NCI-H1092 (cell line): Measurements from ENCODE around the gene FARSA.
"Not testable (repeated sequence)": the region's sequence is repeated elsewhere in the genome, so short reads cannot be mapped to it uniquely, and the experiment has no call there.

ENCODE experiments used
- DNase-seq: peaks from one replicate; lab custom pipeline; 2025; lab: John Stamatoyannopoulos, UW

FARSA gene

DNA sequence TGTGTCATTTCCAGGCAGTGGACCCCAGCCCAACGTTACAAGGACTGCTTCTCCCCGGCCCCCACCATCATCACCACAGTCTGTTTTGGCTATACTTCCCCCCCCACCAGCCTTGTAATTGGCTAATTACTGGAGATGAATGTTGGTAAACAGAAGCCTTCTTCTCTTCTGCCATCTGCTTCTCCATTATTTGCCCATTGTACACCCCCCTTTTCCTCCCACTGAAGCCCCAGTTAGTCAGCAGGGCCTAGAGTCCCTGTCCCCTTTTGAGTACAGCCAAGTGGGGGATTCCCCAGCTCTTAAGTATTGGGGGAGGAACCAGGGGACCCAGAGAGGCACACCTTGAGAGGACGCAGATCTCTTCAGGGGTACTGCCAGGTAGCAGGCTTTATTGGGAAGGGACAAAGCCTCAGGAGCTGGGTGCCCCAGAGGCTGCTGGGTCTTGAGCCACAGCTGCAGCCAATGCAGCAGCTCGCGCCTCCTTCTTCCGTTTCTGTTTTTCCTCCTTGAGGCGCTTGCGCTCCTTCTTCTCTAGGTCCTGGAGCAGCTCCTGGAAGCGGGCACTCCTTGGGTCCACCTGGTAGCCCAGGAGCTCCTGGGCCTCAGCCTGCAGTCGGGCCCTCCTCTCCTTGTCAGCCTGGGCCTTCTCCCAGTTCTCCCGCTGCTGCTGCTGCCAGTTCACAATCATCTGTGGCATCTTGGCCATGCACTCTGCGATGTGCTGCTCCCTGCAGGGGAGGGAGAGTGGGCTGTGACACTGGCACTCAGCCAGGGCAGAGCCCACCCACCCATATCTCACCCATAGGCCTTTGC lies 20.5 kb upstream of the FARSA start:
- DNase-seq = no peak

DNA sequence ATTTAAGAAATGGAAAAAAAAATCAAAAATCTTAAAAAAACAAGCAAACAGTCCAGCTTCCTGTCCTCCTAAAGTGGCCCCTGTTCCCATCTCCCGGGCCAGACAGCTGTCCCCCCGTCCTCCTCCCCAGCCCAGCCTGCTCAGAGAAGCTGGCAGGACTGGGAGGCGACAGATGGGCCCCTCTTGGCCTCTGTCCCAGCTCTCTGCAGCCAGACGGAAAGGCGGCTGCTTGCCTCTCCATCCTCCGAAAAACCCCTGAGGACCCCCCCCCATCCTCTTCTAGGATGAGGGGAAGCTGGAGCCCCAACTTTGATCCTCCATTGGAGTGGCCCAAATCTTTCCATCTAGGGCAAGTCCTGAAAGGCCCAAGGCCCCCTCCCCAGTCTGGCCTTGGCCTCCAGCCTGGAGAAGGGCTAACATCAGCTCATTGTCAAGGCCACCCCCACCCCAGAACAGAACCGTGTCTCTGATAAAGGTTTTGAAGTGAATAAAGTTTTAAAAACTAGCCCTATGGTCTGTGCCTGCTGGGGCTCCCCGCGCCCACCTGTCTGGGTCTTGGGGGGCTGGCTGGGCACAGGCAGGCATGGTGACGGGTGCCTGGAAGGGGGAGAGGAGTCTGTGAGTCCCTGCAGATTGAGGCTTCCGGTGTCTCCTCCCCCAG lies 19.8 kb upstream of the FARSA start:
- DNase-seq = peak; percentile 74

DNA sequence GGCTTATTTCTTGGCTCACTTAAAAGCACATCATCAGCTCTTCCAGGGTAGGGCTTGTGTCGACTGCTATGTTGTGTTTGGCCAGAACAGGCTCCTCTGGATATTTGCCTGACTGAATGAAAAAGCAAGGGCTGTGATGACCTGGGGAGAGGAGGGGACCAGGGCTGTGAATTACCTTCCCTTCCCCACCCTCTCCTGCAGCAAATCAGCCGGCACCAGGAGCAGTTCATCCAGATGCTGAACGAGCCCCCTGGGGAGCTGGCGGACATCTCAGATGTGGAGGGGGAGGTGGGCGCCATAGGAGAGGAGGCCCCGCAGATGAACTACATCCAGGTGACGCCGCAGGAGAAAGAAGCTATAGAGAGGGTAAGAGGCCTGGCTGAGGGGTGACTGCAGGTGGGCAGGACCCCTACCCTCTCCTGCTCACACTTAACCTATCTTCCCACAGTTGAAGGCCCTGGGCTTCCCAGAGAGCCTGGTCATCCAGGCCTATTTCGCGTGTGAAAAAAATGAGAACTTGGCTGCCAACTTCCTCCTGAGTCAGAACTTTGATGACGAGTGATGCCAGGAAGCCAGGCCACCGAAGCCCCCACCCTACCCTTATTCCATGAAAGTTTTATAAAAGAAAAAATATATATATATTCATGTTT lies 19.1 kb upstream of the FARSA start:
- DNase-seq = peak; percentile 41

DNA sequence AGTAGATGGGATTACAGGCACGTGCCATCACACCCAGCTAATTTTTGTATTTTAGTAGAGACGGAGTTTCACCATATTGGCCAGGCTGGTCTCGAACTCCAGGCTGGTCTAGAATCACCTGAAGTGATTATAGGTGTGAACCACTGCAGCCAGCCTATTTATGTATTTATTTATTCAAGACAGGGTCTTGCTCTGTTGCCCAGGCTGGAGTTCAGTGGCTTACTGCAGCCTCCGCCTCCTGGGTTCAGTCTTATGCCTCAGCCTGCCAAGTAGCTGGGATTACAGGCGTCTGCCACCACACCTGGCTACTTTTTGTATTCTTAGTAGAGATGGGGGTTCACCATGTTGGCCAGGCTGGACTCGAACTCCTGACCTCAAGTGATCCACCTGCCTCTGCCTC lies 18.5 kb upstream of the FARSA start:
- DNase-seq = not testable (repeated sequence)

DNA sequence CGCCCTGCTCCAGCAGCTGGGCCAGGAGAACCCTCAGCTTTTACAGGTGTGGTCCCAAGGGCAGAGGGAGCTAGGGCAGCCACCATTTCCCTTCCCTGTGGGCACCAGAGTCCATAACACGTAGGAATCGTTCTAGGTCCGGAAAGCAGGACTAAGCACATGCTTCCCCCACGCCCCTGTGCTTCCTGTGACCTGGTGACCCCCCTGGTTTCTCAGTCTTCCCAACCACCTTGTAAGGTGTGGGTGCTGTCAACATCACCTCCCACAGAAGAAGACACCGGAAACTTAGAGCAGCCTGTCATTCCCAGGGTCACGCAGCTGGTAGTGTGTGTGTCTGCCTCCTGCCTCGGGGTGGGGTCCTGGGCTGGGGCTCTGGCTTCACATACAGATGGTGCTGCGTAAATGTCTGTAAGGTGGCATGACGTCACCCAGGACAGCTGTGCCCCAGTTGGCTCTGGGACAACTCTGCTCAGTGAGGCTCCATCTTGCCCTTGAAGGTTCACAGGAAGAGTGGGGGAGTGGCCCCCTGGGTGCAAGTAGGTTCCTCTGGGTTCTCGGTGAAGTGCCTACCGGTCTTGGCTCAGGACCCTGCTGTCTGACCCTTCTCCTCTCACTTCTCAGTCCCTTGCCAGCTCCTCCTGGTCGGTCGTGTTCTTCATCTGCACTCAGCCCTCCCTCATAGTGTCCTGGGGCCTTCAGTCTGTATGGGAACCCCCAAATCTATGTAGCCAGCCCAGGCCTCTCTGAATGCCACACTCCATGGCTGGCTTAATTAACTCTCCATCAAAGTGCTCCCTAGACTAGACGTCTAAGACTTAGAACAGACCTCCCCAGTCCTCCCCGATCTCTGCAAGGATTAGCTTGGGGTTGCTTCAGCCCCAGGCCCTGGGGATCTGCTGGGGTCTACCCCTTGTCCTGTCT lies 16.1 kb upstream of the FARSA start:
- DNase-seq = no peak

DNA sequence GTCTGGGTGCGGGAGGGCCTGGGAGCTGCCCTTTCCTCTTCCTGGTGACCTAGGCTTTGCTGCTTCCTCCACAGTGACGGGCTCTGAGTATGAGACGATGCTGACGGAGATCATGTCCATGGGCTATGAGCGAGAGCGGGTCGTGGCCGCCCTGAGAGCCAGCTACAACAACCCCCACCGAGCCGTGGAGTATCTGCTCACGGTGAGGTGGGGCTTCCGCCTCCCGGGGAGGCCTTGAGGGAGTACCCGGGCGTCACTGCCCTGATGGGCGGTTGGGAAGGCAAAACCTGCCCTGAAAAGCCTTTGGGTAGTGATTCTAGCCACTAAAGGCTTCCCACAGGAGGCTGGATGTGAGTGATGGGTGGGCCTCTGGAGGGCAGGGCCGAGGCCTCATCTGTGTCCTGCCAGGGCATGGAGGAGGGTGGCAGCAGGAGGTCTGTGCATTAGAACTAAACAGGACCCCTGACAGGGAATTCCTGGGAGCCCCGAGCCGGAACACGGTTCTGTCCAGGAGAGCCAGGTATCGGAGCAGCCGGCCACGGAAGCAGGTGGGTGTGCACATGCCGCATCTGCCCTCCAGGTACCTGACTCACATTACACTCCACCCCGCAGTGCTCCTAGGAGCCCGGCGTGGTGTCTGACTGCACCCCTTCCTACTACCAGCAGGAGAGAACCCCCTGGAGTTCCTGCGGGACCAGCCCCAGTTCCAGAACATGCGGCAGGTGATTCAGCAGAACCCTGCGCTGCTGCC lies 15.3 kb upstream of the FARSA start:
- DNase-seq = no peak

DNA sequence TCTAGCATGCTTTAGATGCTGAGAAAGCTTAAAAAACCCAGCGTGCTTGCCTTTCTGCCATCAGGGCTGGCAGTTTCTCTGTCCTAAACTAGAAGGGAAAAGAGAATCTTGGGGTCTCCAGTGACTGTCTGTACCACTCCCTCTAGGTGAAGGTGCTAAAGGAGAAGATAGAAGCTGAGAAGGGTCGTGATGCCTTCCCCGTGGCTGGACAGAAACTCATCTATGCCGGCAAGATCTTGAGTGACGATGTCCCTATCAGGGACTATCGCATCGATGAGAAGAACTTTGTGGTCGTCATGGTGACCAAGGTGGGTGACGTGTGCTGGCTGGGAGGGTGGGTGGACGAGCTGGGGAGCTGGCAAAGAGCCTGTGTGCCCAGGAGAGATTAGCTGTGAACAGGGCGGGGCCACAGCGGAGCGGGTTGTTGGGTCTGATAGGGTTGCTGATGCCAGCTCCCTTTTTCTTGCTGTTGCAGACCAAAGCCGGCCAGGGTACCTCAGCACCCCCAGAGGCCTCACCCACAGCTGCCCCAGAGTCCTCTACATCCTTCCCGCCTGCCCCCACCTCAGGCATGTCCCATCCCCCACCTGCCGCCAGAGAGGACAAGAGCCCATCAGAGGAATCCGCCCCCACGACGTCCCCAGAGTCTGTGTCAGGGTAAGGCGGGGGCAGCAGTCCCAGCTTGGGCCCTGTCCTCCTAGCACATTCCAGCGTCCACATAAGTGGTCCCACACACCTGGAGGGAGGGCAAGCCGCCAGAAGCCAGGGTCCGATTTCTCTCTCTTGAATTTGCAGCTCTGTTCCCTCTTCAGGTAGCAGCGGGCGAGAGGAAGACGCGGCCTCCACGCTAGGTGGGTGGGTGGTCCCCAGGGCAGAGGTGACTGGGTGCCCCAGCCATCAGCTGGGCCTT lies 14.4 kb upstream of the FARSA start:
- DNase-seq = no peak

DNA sequence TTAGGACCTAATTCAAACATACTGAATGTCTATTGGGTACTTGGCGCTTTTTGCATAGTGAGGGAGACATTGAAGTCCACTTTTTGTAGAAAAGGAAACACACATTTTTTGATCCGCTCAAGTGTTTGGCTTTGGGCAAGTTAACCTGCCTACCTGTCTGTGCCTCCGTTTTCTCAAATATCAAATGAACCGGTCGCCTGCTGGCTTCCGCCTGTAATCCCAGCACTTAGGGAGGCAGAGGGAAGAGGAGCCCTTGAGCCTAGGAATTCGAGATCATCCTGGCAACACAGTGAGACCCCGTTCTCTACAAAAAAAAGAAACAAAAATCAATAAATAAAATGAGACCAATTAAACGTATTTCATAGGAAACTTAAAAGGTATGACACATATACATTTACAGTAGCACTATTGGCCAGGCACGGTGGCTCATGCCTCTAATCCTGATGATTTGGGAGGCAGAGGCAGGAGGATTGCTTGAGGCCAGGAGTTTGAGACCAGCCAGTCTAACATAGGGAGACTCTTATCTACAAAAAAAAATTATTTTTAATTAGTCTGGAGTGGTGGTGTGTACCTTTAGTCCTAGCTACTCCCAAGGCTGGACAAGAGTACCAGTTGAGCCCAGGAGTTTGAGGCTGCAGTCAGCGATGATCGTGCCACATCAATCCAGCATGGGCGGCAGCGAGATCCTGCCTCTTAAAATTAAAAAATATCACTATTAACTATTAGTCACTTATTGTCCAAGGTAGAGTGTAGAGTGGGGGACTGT lies 13.4 kb upstream of the FARSA start:
- DNase-seq = no peak

DNA sequence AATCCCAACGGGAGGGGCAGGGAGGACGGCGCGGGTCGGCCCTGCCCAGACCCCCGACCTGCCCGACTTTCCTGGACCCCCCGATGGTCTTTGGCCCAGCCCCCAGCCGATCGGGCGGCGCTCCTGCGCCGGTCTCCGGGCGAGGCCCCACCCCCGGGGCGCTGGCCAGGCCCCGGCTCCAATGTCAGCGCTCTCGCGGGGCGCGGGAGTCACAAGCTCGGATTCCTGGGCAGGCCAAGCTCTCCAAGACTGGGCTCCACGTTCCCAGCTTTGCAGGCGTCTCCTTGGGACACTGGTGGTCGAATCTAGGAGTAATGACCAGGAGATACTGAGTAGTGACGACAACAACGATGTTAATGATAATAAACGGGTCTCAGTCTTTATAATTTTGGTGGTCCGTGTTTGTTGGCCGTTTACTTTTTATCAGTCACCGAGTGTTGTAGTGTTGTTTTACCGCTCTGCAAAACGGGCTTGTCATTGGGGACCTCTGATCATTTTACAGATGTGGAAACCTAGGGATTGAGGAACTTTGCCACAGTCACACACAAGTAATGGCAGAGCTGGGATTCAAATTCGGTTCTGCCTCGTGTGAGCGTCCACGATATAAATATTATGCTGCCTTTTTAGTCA lies 12.7 kb upstream of the FARSA start:
- peak; percentile 42 for DNase-seq

DNA sequence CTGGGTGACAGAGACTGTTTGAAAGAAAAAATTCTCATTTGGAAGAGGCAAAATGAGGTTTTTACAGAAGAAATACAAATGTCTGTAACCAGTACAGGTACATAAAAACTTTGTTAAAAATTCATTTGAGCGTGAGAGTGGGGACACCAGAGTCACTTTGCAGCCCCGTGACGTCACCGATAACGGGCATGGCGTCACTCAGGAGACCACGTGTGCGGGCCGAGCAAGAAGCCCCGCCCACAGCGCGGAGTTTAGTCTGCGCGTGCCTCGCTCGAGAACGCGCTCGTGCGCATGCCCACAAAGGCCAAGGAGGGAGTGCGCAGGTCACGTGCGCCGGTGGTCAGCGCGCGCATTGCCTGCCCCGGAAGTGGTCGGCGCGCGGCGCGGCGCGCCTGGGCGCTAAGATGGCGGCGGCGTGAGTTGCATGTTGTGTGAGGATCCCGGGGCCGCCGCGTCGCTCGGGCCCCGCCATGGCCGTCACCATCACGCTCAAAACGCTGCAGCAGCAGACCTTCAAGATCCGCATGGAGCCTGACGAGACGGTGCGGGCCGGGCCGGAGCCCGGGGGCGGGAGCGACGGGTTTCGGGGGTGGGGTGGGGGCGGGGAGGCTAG lies 12.1 kb upstream of the FARSA start, which contains the start of gene RAD23A:
RAD23A (plus strand) TSS at position 384 of the 613 bp plus-strand sequence; CDS start at position 471, 87 bp downstream.
- DNase-seq = peak; percentile 97

DNA sequence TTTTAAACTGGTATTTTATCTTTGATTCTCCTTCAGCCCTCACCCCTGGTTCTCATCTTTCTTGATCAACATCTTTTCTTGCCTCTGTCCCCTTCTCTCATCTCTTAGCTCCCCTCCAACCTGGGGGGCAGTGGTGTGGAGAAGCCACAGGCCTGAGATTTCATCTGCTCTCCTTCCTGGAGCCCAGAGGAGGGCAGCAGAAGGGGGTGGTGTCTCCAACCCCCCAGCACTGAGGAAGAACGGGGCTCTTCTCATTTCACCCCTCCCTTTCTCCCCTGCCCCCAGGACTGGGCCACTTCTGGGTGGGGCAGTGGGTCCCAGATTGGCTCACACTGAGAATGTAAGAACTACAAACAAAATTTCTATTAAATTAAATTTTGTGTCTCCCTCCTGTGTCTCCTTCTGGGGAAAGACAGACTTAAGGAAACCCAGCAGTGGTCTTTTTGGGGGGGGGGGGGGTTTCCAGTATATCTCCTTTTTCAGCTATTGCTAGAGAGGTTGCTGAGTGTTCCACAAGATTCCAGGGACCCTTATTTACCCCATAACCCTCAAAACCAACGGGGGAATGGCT lies 10.7 kb upstream of the FARSA start:
- DNase-seq = no peak

DNA sequence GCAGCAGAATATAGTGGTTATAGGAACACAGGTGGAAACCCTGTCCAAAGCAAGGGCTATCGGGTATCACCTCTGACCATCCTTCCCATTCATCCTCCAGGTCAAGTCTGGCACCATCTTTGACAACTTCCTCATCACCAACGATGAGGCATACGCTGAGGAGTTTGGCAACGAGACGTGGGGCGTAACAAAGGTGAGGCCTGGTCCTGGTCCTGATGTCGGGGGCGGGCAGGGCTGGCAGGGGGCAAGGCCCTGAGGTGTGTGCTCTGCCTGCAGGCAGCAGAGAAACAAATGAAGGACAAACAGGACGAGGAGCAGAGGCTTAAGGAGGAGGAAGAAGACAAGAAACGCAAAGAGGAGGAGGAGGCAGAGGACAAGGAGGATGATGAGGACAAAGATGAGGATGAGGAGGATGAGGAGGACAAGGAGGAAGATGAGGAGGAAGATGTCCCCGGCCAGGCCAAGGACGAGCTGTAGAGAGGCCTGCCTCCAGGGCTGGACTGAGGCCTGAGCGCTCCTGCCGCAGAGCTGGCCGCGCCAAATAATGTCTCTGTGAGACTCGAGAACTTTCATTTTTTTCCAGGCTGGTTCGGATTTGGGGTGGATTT lies 10.0 kb upstream of the FARSA start:
- DNase-seq = no peak

DNA sequence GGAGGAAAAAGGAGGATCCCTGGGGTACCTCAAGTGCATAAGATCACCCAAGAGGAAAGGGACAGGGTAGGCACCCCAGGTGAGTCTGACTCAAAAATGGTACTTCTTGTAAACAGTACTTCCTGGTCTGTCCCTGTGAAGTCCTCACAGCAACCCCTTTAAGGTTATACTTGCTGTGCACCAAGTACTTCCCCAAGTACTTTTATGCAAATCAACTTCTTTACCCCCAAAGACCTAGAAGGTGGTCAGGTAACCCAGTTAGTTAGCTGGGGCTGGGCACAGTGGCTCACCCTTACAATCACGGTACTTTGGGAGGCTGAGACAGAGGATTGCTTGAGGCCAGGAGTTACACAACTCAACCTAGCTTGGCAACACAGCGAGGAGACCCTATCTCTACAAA lies 7.4 kb upstream of the FARSA start:
- no peak for DNase-seq

DNA sequence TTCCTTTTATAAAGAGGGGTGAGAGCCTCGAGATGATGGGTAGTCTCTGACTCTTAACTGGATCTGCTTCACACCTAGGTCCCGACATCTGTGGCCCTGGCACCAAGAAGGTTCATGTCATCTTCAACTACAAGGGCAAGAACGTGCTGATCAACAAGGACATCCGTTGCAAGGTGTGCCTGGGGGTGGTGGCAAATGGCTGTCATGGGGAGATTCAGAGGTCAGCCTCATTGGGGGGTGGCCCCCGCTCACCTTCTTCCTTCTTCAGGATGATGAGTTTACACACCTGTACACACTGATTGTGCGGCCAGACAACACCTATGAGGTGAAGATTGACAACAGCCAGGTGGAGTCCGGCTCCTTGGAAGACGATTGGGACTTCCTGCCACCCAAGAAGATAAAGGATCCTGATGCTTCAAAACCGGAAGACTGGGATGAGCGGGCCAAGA lies 6.5 kb upstream of the FARSA start:
- no peak for DNase-seq

DNA sequence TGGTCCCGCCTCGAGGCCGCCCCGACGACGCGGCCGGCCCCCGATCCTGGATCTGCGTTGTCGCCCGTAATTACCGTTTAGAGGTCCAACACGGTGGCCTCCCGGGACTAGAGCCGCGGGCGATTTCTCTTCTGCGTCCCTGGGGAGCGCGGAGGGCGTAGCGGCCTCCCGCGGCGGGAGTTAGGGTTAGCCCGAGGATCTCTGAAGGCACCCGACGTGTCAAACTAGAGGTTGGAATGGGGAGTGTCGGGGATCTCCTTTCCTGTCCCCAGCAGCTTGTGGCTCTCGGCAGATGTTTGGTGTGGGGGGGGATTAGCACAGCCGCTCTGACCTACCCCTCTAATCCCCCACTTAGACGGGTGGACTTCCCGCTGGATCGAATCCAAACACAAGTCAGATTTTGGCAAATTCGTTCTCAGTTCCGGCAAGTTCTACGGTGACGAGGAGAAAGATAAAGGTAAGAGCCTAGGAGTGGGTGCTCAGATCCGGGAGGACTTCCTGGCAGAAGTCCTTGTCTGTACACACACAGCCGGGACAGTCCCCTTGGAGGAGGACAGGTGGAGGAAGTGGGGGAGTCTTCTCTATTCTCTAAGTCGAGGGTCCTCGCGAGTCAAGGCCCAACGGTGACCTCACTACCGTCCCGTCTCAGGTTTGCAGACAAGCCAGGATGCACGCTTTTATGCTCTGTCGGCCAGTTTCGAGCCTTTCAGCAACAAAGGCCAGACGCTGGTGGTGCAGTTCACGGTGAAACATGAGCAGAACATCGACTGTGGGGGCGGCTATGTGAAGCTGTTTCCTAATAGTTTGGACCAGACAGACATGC lies 5.5 kb upstream of the FARSA start:
- no peak for DNase-seq

DNA sequence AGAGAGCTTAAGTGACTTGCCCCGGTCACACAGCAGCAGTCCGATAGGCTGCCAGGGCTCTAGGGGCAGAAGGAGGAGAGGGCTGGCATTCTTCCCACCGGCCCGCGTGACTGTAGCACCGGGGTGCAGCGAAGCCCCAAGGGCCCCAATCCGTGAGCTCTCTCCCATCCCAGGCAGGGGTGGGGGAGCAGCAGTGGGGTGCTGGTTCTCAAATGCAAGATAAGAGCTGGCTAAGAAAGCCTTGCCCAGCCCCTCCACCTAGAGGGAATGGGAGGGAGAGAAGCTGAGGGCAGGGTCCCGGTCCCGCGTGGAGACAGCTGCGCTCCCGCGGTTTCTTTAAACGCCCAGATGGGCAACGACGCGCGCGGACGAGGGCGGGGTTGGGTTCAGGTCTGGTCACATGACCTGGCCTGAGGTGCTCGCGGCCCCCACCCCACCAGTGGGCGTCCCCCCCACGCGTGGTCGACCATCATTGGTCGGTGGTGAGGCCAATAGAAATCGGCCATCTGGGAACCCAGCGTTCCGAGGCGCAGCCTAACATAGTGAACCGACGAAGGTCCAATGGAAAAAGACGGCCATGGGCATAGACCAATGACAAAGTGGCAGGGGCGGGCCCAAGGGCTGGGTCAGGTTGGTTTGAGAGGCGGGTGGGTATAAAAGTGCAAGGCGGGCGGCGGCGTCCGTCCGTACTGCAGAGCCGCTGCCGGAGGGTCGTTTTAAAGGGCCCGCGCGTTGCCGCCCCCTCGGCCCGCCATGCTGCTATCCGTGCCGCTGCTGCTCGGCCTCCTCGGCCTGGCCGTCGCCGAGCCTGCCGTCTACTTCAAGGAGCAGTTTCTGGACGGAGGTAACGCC lies 4.6 kb upstream of the FARSA start, which contains the start of gene CALR:
CALR (plus strand) TSS at position 683 of the 852 bp plus-strand sequence; CDS start at position 754, 71 bp downstream.
- peak; percentile 100 for DNase-seq
